Heart right ventricle (tissue), 16 donors: ENCODE results near the gene IFNAR1. TPM values are rescaled to one million over a fixed set of nuclear protein-coding genes. Genes with fewer than 3 reads are reported as not detected.
A peak's percentile ranks its signal among the peaks of the same experiment; 100 is the strongest.

Source experiments
- ATAC-seq, 8 donors: fragments of 200-7000 bp; cut with Tn5 transposase; one replicate each; pipeline ENCODE4 v1.9.1; 2020; ENCODE audit warnings: mild to moderate bottlenecking in 8 of 8, moderate library complexity in 8 of 8, moderate number of reproducible peaks in 1 of 8
- DNase-seq, 2 donors: peaks; one replicate each; pipeline ENCODE4 v3.0.0-alpha.2; 2020
- H3K27ac ChIP-seq, 10 donors: fragments of 200-600 bp; sonication (generic) in 2 of 10; one replicate each; pipeline versions ENCODE4 v1.5.0 to v1.8.0; 2020 to 2022; ENCODE audit warnings: mild to moderate bottlenecking in 3 of 10
- H3K27me3 ChIP-seq, 7 donors: fragments of 200-600 bp; one replicate each; pipeline ENCODE4 v1.8.0; 2021 to 2022; ENCODE audit warnings: mild to moderate bottlenecking in 2 of 7
- H3K36me3 ChIP-seq, 9 donors: fragments of 200-600 bp; sonication (generic) in 1 of 9; one replicate each; pipeline versions ENCODE4 v1.5.0 to v1.8.0; 2020 to 2022; ENCODE audit warnings: mild to moderate bottlenecking in 2 of 9
- H3K4me1 ChIP-seq, 9 donors: fragments of 200-600 bp; sonication (generic) in 1 of 9; one replicate each; pipeline versions ENCODE4 v1.5.0 to v1.8.0; 2020 to 2022; ENCODE audit warnings: mild to moderate bottlenecking in 4 of 9
- H3K4me3 ChIP-seq, 10 donors: fragments of 200-600 bp; sonication (generic) in 2 of 10; one replicate each; pipeline versions ENCODE4 v1.5.0 to v1.8.0; 2020 to 2022; ENCODE audit warnings: mild to moderate bottlenecking in 7 of 10, moderate library complexity in 2 of 10
- H3K9me3 ChIP-seq, 11 donors: fragments of 200-600 bp in 10 of 11; sonication (generic) in 2 of 11; one replicate each; pipeline versions ENCODE4 v1.5.0 to v1.8.0; 2013 to 2022; ENCODE audit warnings: mild to moderate bottlenecking in 2 of 11, control low read depth in 1 of 11, moderate library complexity in 1 of 11
- WGBS, 2 donors: extraction: QIAGEN DNeasy Blood & Tissue Kit; methylation state at CpG; one replicate each; pipeline ENCODE4 v1.1.7; 2013; ENCODE audit warnings: inconsistent platforms in 1 of 2; 5-methylcytosine and 5-hydroxymethylcytosine counted together
- intact Hi-C, 10 donors: fragments of 100-400 bp; cut with DNase I; formaldehyde crosslinking; loops; one replicate each; pipeline versions ENCODE4 v1.11.1 to v1.14.2; 2022
- polyA plus RNA-seq, 2 donors: library from polyadenylated mRNA; stranded (reverse); fragments of 200-250 nt; gene quantifications; one replicate each; pipeline ENCODE4 v1.2.3, GENCODE V29; 2013
- total RNA-seq, 10 donors: library from RNA; stranded (reverse); fragmentation: NEBNext Ultra II Directional in 3 of 10; extraction: Animal tissue kit (Norgen Biotek cat#: 25700) in 3 of 10; gene quantifications; one replicate each; pipeline versions ENCODE4 v1.2.1 to v1.2.4, GENCODE V29; 2021 to 2023
- TF ChIP-seq, protein P1 (sequence below), 9 donors: fragments of 200-600 bp; sonication (generic) in 2 of 9; IDR thresholded peaks; one replicate each; pipeline versions ENCODE4 v1.5.0 to v1.8.0; 2021 to 2022; ENCODE audit warnings: antibody characterized with exemption in 9 of 9, mild to moderate bottlenecking in 5 of 9, moderate library complexity in 1 of 9
- donor health status: Arrhythmogenic right ventricular cardiomyopathy.
- donor health status: ischemic (EF 13 %, LVEDD 7.1; RV severe dilation, severe dysfunction).
- donor health status: healthy with polysubstance abuse.
- donor health status: DM: no; HTN: yes; CAD: no.
- donor health status: DM: no; HTN: no; CAD: no.
- donor health status: ischemic (EF 25% LVEDD 6.9; RV normal size, moderate dysfunction).
- donor health status: ischemic (EF 25% LVEDD 5.7; RV mildly dilated, moderate dysfunction).
- donor health status: healthy.
- donor health status: DM: yes; HTN: yes; CAD: no.
- donor health status: Ischemic cardiomyopathy.
- donor health status: ischemic (EF 35%, LVEDD 5.7; RV mildly dilated, moderate dysfunction).
- donor health status: nonischemic (EF 11% LVEDD 7.7; RV severe dilation, severe dysfunction).
- donor health status: DM: yes; HTN: yes; CAD: no.
- donor health status: PGD.
- donor health status: ischemic (EF 29% LVEDD 5.4; RV normal size, mild dysfunction).
- donor health status: nonischemic (EF 23%, LVEDD 6.1; RV moderate dilation, normal function).

Gene IFNAR1
- total and polyA plus RNA-seq, 12 donors: 7.4 to 38.5 (median 23.0) TPM

DNA sequence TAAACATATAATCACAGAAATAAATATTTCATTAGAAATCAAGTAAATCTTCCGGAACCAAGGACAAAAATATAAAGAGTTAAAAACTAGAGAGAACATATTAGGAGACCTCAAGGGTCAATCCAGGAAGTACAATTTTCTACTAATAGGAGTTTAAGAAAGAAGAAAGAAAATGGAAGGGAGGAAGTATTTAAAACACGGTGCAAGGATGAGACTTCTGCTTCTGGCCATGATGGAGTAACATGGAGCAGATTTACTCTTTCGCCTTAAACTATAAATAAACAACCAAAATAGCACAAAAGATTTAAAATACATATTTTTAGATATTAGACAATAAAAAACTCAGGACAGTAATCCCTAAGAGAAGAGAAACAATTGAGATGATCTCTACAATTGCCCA lies 12.6 kb upstream of the IFNAR1 start:
- no peaks in the 10 kb centered on the region for H3K27me3 ChIP-seq
- no peak overlapping the region for H3K4me3 ChIP-seq
- H3K27ac ChIP-seq: peak overlapping the region in 1 of 10 donors; percentile 20
- intact Hi-C loops: no loop called here
- 82 to 86% methylated on average over 3 of the region's 3 CpGs for WGBS, 2 donors
- H3K4me1 ChIP-seq: peaks cover 0 to 27% (median 0%) of the 10 kb centered on the region in 9 donors
- H3K36me3 ChIP-seq: no peaks in the 10 kb centered on the region
- TF ChIP-seq, protein P1, sequence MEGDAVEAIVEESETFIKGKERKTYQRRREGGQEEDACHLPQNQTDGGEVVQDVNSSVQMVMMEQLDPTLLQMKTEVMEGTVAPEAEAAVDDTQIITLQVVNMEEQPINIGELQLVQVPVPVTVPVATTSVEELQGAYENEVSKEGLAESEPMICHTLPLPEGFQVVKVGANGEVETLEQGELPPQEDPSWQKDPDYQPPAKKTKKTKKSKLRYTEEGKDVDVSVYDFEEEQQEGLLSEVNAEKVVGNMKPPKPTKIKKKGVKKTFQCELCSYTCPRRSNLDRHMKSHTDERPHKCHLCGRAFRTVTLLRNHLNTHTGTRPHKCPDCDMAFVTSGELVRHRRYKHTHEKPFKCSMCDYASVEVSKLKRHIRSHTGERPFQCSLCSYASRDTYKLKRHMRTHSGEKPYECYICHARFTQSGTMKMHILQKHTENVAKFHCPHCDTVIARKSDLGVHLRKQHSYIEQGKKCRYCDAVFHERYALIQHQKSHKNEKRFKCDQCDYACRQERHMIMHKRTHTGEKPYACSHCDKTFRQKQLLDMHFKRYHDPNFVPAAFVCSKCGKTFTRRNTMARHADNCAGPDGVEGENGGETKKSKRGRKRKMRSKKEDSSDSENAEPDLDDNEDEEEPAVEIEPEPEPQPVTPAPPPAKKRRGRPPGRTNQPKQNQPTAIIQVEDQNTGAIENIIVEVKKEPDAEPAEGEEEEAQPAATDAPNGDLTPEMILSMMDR (IDR thresholded peaks at IDR 0.05): no peak
- DNase-seq: no peak
- ATAC-seq: no peak
- H3K9me3 ChIP-seq: peaks cover 0 to 16% (median 0%) of the 10 kb centered on the region in 11 donors

DNA sequence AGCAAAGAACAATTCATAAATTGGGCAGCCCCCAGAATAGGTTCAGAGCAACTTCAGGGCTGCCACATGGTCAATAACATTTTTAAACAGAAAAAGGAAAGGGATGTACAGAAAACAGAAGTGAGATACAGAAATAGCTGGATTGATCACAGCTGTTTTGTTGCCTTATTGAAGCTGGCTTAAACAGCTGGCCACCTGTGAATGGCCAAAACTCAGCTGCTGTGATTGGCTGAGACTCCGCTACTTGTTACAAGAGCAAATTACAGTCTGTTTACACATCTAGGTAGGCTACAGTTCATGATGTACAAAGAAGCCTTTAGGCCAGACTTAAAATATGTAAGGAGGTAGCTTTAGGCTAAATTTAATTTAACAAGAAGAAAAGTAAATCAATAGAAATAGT lies 11.6 kb upstream of the IFNAR1 start:
- Histone ChIP-seq H3K27me3 (no peaks in the 10 kb centered on the region), H3K4me1 (peaks cover 0 to 37% (median 0%) of the 10 kb centered on the region in 9 donors), H3K4me3 (no peak overlapping the region), H3K27ac (no peak overlapping the region), H3K9me3 (peaks cover 0 to 16% (median 0%) of the 10 kb centered on the region in 11 donors), H3K36me3 (no peaks in the 10 kb centered on the region)
- DNase-seq (no peak), ATAC-seq (no peak)
- TF ChIP-seq, protein P1 (IDR thresholded peaks at IDR 0.05): no peak
- 95 to 96% methylated on average over 1 of the region's 1 CpG for WGBS, 2 donors
- intact Hi-C loops: no loop called here

DNA sequence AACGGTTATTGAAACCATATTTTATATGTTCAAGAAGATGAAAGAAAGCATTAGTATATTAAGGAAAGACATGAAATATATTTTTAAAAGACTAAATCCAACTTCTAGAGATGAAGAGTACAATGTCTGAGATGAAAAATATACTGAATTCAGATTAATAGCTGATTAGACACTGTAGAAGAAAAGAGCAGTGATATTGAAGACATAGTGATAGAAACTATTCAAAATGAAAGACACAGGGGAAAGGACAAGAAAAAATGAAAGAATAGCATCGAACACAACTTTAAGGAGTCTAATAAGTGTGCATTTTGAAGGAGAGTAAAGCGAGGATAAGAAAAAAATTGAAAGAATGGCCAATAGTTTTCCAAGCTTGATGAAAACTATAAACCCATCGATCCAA lies 11.2 kb upstream of the IFNAR1 start:
- intact Hi-C loops: no loop called here
- Histone ChIP-seq H3K27ac (no peak overlapping the region), H3K27me3 (no peaks in the 10 kb centered on the region), H3K9me3 (peaks cover 0 to 16% (median 0%) of the 10 kb centered on the region in 11 donors), H3K4me1 (peaks cover 0 to 35% (median 0%) of the 10 kb centered on the region in 9 donors), H3K36me3 (no peaks in the 10 kb centered on the region), H3K4me3 (no peak overlapping the region)
- TF ChIP-seq, protein P1 (IDR thresholded peaks at IDR 0.05): no peak
- ATAC-seq (no peak), DNase-seq (no peak)
- WGBS, 2 donors: 81 to 92% methylated on average over 4 of the region's 4 CpGs

DNA sequence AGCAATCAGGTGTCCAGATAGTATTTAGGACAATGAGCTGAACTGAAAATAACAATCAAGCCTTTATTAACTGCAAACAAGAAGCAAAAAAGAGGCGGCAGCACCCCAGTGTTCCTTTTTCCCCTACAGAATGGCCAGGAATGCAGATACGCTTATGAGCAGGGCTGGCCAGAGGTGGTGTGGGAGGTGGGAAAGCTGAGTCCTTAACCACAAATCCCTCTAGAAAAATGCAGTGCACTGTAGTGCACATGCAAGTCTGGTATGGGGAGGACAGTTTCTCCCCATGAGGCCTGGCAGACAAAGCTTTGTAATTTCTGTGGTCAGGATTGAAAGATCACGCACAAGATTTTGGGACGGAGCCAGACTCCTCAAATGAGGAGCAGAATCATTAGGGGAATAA lies 10.7 kb upstream of the IFNAR1 start:
- no peaks in the 10 kb centered on the region for H3K36me3 ChIP-seq
- peaks cover 0 to 30% (median 0%) of the 10 kb centered on the region in 9 donors for H3K4me1 ChIP-seq
- ATAC-seq (no peak), DNase-seq (no peak)
- TF ChIP-seq, protein P1 (IDR thresholded peaks at IDR 0.05): no peak
- H3K4me3 ChIP-seq: no peak overlapping the region
- WGBS, 2 donors: 81 to 82% methylated on average over 4 of the region's 4 CpGs
- H3K27ac ChIP-seq: no peak overlapping the region
- peaks cover 0 to 16% (median 0%) of the 10 kb centered on the region in 11 donors for H3K9me3 ChIP-seq
- no peaks in the 10 kb centered on the region for H3K27me3 ChIP-seq
- intact Hi-C loops: no loop called here
